Measurements from ENCODE around the gene B4GALT1. TPM values are rescaled to one million over a fixed set of nuclear protein-coding genes. Genes with fewer than 3 reads are reported as not detected.

The B4GALT1 gene
- polyA plus RNA-seq, 1 donor (not counting 4 experiments of a cell fraction or from before 2014, with no cell fraction given) = 55.1 TPM

DNA sequence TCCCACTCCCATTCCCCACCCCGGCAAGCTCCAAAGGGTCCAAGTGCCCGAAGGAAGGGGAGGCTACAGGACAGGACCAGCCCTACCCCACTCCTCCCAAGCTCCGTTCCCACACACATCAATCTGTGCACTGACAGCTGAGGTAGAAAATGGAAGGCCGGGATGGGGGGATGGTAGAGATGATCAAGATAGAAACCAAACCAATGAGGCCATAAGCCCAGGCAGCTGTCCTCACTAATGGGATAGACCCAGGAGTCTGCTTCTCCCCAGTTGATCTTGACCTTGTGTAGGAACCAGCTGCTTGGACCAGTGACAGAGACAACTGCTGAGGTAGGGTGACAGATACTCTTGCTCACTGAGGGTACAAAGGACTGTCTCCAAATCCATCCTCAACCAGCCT lies 38.6 kb downstream of the B4GALT1 start:
- H3K4me3 ChIP-seq (ENCODE audit: control insufficient read depth in 2 of 3, extremely low read depth in 1 of 3, insufficient read depth in 2 of 3, low read depth in 1 of 3, low read length in 3 of 3) = no peak overlapping the region
- H3K4me1 ChIP-seq (ENCODE audit: control insufficient read depth, extremely low read depth, insufficient read depth, low read length) = peaks cover 53% of the 10 kb centered on the region
- DNase-seq (ENCODE audit: low read depth, low spot score) = no peak
- no peaks in the 10 kb centered on the region for H3K9me3 ChIP-seq (ENCODE audit: control insufficient read depth, low read depth, low read length)
- no peak overlapping the region for H3K4me2 ChIP-seq (ENCODE audit: control insufficient read depth, extremely low read depth, insufficient read depth, low read depth, low read length)
- no peak for FAIRE-seq
- H3K79me2 ChIP-seq (ENCODE audit: control insufficient read depth, insufficient read depth, low read length) = peaks cover 44% of the 10 kb centered on the region
- dilution Hi-C loops (cut with MboI; ENCODE audit: extremely low pct_ligation_motif_present, low sequenced_read_pairs) = no loop called here
- TF ChIP-seq EZH2 (IDR thresholded peaks at IDR 0.05; ENCODE audit: low read length) = no peak
- TF ChIP-seq, protein P1, sequence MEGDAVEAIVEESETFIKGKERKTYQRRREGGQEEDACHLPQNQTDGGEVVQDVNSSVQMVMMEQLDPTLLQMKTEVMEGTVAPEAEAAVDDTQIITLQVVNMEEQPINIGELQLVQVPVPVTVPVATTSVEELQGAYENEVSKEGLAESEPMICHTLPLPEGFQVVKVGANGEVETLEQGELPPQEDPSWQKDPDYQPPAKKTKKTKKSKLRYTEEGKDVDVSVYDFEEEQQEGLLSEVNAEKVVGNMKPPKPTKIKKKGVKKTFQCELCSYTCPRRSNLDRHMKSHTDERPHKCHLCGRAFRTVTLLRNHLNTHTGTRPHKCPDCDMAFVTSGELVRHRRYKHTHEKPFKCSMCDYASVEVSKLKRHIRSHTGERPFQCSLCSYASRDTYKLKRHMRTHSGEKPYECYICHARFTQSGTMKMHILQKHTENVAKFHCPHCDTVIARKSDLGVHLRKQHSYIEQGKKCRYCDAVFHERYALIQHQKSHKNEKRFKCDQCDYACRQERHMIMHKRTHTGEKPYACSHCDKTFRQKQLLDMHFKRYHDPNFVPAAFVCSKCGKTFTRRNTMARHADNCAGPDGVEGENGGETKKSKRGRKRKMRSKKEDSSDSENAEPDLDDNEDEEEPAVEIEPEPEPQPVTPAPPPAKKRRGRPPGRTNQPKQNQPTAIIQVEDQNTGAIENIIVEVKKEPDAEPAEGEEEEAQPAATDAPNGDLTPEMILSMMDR (optimal IDR thresholded peaks at IDR 0.05 in 1 of 3, IDR thresholded peaks at IDR 0.05 in 1 of 3, conservative IDR thresholded peaks at IDR 0.05 in 1 of 3; ENCODE audit: extremely low read depth in 1 of 3, insufficient read depth in 2 of 3, low read length in 3 of 3) = no peak
- no peaks in the 10 kb centered on the region for H4K20me1 ChIP-seq (ENCODE audit: control insufficient read depth, extremely low read depth, insufficient read depth, low read length)
- no peak overlapping the region for H3K27ac ChIP-seq (ENCODE audit: control insufficient read depth, insufficient read depth, low read length)
- peaks cover 18 to 33% of the 10 kb centered on the region in 2 experiments for H3K36me3 ChIP-seq (ENCODE audit: control insufficient read depth in 2 of 2, extremely low read depth in 1 of 2, insufficient read depth in 2 of 2, low read length in 2 of 2)
- peaks cover 5% of the 10 kb centered on the region for H3K9me1 ChIP-seq (ENCODE audit: control insufficient read depth, extremely low read depth, insufficient read depth, low read length)
- H2AFZ ChIP-seq (ENCODE audit: control insufficient read depth, low read length) = no peak overlapping the region
- H3K9ac ChIP-seq (ENCODE audit: control insufficient read depth, extremely low read depth, insufficient read depth, low read length) = no peak overlapping the region
- no peaks in the 10 kb centered on the region for H3K27me3 ChIP-seq (ENCODE audit: control insufficient read depth, extremely low read depth, insufficient read depth, low read length)

DNA sequence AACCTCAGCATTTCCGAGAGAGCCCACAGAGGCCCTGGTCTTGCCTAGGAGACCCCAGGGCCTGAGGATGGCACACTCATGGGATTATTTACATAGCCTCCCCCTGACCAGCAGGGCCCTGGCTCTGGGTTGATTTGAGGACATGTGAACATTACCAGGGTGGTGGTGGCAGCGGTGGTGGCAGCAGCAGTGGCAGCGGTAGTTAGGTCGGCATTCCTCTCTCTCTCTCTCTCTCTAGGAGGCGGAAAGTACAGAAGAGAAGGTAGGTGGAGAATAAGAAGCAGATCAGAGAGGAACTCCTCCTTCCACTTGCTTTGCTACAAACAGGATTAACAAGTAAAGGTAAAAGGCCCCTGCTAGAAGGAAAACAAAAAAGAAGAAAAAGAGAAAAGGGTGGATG lies 39.3 kb downstream of the B4GALT1 start:
- no peaks in the 10 kb centered on the region for H3K27me3 ChIP-seq (ENCODE audit: control insufficient read depth, extremely low read depth, insufficient read depth, low read length)
- H3K4me2 ChIP-seq (ENCODE audit: control insufficient read depth, extremely low read depth, insufficient read depth, low read depth, low read length) = no peak overlapping the region
- H3K4me3 ChIP-seq (ENCODE audit: control insufficient read depth in 2 of 3, extremely low read depth in 1 of 3, insufficient read depth in 2 of 3, low read depth in 1 of 3, low read length in 3 of 3) = no peak overlapping the region
- peaks cover 48% of the 10 kb centered on the region for H3K79me2 ChIP-seq (ENCODE audit: control insufficient read depth, insufficient read depth, low read length)
- no peak overlapping the region for H2AFZ ChIP-seq (ENCODE audit: control insufficient read depth, low read length)
- H3K4me1 ChIP-seq (ENCODE audit: control insufficient read depth, extremely low read depth, insufficient read depth, low read length) = peaks cover 48% of the 10 kb centered on the region
- no peak for FAIRE-seq
- no peak overlapping the region for H3K27ac ChIP-seq (ENCODE audit: control insufficient read depth, insufficient read depth, low read length)
- TF ChIP-seq EZH2 (IDR thresholded peaks at IDR 0.05; ENCODE audit: low read length) = no peak
- TF ChIP-seq, protein P1 (optimal IDR thresholded peaks at IDR 0.05 in 1 of 3, IDR thresholded peaks at IDR 0.05 in 1 of 3, conservative IDR thresholded peaks at IDR 0.05 in 1 of 3; ENCODE audit: extremely low read depth in 1 of 3, insufficient read depth in 2 of 3, low read length in 3 of 3) = no peak
- peaks cover 19 to 31% of the 10 kb centered on the region in 2 experiments for H3K36me3 ChIP-seq (ENCODE audit: control insufficient read depth in 2 of 2, extremely low read depth in 1 of 2, insufficient read depth in 2 of 2, low read length in 2 of 2)
- H4K20me1 ChIP-seq (ENCODE audit: control insufficient read depth, extremely low read depth, insufficient read depth, low read length) = no peaks in the 10 kb centered on the region
- no peak for DNase-seq (ENCODE audit: low read depth, low spot score)
- no peaks in the 10 kb centered on the region for H3K9me3 ChIP-seq (ENCODE audit: control insufficient read depth, low read depth, low read length)
- H3K9me1 ChIP-seq (ENCODE audit: control insufficient read depth, extremely low read depth, insufficient read depth, low read length) = peaks cover 5% of the 10 kb centered on the region
- dilution Hi-C loops (cut with MboI; ENCODE audit: extremely low pct_ligation_motif_present, low sequenced_read_pairs) = no loop called here
- no peak overlapping the region for H3K9ac ChIP-seq (ENCODE audit: control insufficient read depth, extremely low read depth, insufficient read depth, low read length)

All from keratinocyte (primary cell).